Neural progenitor cell (in vitro differentiated cells): ENCODE results near the gene YIPF2. TPM values are rescaled to one million over a fixed set of nuclear protein-coding genes. Genes with fewer than 3 reads are reported as not detected.

Experiments
- DNase-seq: peaks from one replicate; pipeline ENCODE4 v3.0.0-alpha.2; 2016; ENCODE audit warnings: low spot score
- H2AFZ ChIP-seq: fragments of 200-600 bp; sonication (generic); replicated peaks from 2 replicates; pipeline ENCODE4 v1.6.1; 2016; ENCODE audit warnings: antibody characterized with exemption
- H3F3A ChIP-seq: fragments of 200-600 bp; sonication (generic); 2 replicates; pipeline ENCODE4 v1.6.1; 2016; ENCODE audit warnings: antibody characterized with exemption, low read depth
- H3K27ac ChIP-seq: fragments of 200-600 bp; sonication (generic); 2 replicates; pipeline ENCODE4 v1.5.1; 2016; ENCODE audit warnings: mild to moderate bottlenecking
- H3K27me3 ChIP-seq: fragments of 200-600 bp; sonication (generic); 2 replicates; pipeline ENCODE4 v1.6.1; 2016; ENCODE audit warnings: mild to moderate bottlenecking, moderate library complexity
- H3K36me3 ChIP-seq: fragments of 200-600 bp; sonication (generic); 2 replicates; pipeline ENCODE4 v1.5.1; 2016
- H3K4me1 ChIP-seq: fragments of 200-600 bp; sonication (generic); 2 replicates; pipeline ENCODE4 v1.6.1; 2016; ENCODE audit warnings: mixed run types
- H3K4me2 ChIP-seq: fragments of 200-600 bp; sonication (generic); 2 replicates; pipeline ENCODE4 v1.6.1; 2016
- H3K4me3 ChIP-seq: fragments of 200-600 bp; sonication (generic); 2 replicates; pipeline ENCODE4 v1.5.1; 2016
- H3K79me2 ChIP-seq: fragments of 200-600 bp; sonication (generic); 2 replicates; pipeline ENCODE4 v1.6.1; 2016; ENCODE audit warnings: low read depth
- H3K9ac ChIP-seq: fragments of 200-600 bp; sonication (generic); 2 replicates; pipeline ENCODE4 v1.6.1; 2016
- H3K9me3 ChIP-seq: fragments of 200-600 bp; sonication (generic); 2 replicates; pipeline ENCODE4 v1.5.1; 2016; ENCODE audit warnings: low read depth
- H4K20me1 ChIP-seq: fragments of 200-600 bp; sonication (generic); 2 replicates; pipeline ENCODE4 v1.6.1; 2016; ENCODE audit warnings: low read depth
- H3K27ac Mint-ChIP-seq: 3 replicates; pipeline ENCODE4 v1.8.0; 2021; ENCODE audit warnings: mixed read lengths
- H3K27me3 Mint-ChIP-seq: 2 replicates; pipeline ENCODE4 v1.8.0; 2022; ENCODE audit warnings: low read depth, mild to moderate bottlenecking, inconsistent platforms, moderate library complexity, mixed read lengths; ENCODE audit not compliant: insufficient read depth
- H3K36me3 Mint-ChIP-seq: 3 replicates; pipeline ENCODE4 v1.8.0; 2021; ENCODE audit warnings: mixed read lengths
- H3K4me1 Mint-ChIP-seq: 3 replicates; pipeline ENCODE4 v1.8.0; 2021; ENCODE audit warnings: mixed read lengths
- H3K4me3 Mint-ChIP-seq: 3 replicates; pipeline ENCODE4 v1.8.0; 2021; ENCODE audit warnings: mild to moderate bottlenecking, moderate library complexity, mixed read lengths
- H3K9me3 Mint-ChIP-seq: 3 replicates; pipeline ENCODE4 v1.8.0; 2020; ENCODE audit warnings: mixed read lengths
- EZH2 ChIP-seq: fragments of 200-600 bp; sonication (generic); IDR thresholded peaks from 2 replicates; pipeline ENCODE4 v1.6.1; 2017; ENCODE audit warnings: antibody characterized with exemption, mild to moderate bottlenecking, moderate library complexity
- EZH2phosphoT487 ChIP-seq: fragments of 200-600 bp; sonication (generic); IDR thresholded peaks from 2 replicates; pipeline ENCODE4 v1.6.1; 2017; ENCODE audit warnings: antibody characterized with exemption
- total RNA-seq: library from RNA; depleted of rRNA; stranded (reverse); fragments of >200 nt; gene quantifications from 2 replicates; pipeline ENCODE4 v1.2.3, GENCODE V29; 2015; ENCODE audit warnings: low replicate concordance
- TF ChIP-seq, protein P1 (sequence below): fragments of 200-600 bp; sonication (generic); IDR thresholded peaks from 2 replicates; pipeline ENCODE4 v1.5.1; 2017; ENCODE audit warnings: antibody characterized with exemption, mild to moderate bottlenecking

Gene YIPF2
- total RNA-seq, 1 donor from 2014 or later, result 11.9 TPM

DNA sequence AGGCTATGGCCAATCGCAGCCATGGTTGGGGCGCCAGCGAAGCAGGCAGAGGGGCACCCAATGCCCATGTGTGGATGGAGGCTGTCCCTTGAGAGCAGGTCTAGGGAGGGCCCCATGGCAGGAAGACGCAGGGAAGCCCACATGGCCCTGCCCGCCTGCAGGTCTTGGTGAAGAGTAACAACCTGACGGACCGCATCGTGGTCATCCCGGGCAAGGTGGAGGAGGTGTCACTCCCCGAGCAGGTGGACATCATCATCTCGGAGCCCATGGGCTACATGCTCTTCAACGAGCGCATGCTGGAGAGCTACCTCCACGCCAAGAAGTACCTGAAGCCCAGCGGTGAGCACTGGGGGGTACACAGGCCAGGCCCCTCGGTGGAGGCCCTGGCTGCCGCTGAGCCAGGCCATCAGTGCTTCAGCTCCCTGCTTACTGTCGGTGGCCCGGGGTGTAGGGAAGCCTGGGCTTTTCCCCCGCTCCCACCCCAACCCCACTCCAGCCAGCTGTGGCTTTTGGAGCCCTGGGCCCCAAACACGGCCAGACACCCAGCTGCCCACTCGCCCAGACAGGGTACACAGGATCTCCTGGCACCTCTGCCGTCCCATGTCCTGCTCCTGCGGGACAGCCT, 14.6 kb downstream of the YIPF2 start:
- no peak overlapping the region for H3K27ac Mint-ChIP-seq
- H3K9ac ChIP-seq, result no peak overlapping the region
- no peak overlapping the region for H3K4me2 ChIP-seq
- H3K27me3 Mint-ChIP-seq, result peaks cover 2% of the 10 kb centered on the region
- no peaks in the 10 kb centered on the region for H3K4me1 Mint-ChIP-seq
- H3F3A ChIP-seq, result peaks cover 3% of the 10 kb centered on the region
- TF ChIP-seq, protein P1, sequence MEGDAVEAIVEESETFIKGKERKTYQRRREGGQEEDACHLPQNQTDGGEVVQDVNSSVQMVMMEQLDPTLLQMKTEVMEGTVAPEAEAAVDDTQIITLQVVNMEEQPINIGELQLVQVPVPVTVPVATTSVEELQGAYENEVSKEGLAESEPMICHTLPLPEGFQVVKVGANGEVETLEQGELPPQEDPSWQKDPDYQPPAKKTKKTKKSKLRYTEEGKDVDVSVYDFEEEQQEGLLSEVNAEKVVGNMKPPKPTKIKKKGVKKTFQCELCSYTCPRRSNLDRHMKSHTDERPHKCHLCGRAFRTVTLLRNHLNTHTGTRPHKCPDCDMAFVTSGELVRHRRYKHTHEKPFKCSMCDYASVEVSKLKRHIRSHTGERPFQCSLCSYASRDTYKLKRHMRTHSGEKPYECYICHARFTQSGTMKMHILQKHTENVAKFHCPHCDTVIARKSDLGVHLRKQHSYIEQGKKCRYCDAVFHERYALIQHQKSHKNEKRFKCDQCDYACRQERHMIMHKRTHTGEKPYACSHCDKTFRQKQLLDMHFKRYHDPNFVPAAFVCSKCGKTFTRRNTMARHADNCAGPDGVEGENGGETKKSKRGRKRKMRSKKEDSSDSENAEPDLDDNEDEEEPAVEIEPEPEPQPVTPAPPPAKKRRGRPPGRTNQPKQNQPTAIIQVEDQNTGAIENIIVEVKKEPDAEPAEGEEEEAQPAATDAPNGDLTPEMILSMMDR, result no peak
- TF ChIP-seq EZH2phosphoT487 (no peak), EZH2 (no peak)
- H3K9me3 ChIP-seq, result no peaks in the 10 kb centered on the region
- no peaks in the 10 kb centered on the region for H3K4me1 ChIP-seq
- H3K27me3 ChIP-seq, result no peaks in the 10 kb centered on the region
- H3K79me2 ChIP-seq, result no peaks in the 10 kb centered on the region
- H3K4me3 Mint-ChIP-seq, result no peak overlapping the region
- no peak for DNase-seq
- no peaks in the 10 kb centered on the region for H3K9me3 Mint-ChIP-seq
- H3K36me3 ChIP-seq, result no peaks in the 10 kb centered on the region
- H3K36me3 Mint-ChIP-seq, result peaks cover 6% of the 10 kb centered on the region
- no peak overlapping the region for H3K4me3 ChIP-seq
- no peak overlapping the region for H3K27ac ChIP-seq
- H2AFZ ChIP-seq, result no peak overlapping the region
- H4K20me1 ChIP-seq, result no peaks in the 10 kb centered on the region

DNA sequence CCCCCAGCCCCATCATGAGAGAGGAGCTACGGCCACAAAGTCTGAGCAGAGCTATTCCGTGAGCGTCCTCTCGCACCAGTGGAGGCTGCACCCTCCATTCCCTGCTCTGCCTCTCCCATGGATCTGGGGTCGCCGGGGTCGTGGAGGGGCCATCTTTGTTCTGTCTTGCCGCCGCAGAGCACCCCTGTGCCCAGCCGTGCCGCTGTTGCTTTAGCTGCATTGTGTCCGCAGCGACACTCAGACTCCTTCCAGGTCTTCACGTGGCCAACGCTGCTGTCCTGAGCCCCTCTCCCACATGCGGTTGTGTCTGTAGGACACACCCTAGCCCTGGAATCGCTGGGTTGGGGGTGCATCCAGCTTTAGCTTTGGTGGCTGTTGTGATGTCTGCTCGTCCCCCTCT, 15.8 kb downstream of the YIPF2 start:
- Histone ChIP-seq H3K4me3 (no peak overlapping the region), H3K4me2 (no peak overlapping the region), H4K20me1 (no peaks in the 10 kb centered on the region), H2AFZ (no peak overlapping the region), H3K27ac (no peak overlapping the region), H3K9ac (no peak overlapping the region), H3K36me3 (no peaks in the 10 kb centered on the region), H3F3A (no peaks in the 10 kb centered on the region), H3K27me3 (no peaks in the 10 kb centered on the region), H3K4me1 (no peaks in the 10 kb centered on the region), H3K9me3 (no peaks in the 10 kb centered on the region), H3K79me2 (no peaks in the 10 kb centered on the region)
- TF ChIP-seq, protein P1, result no peak
- TF ChIP-seq EZH2 (no peak), EZH2phosphoT487 (no peak)
- H3K4me3 Mint-ChIP-seq, result no peak overlapping the region
- H3K4me1 Mint-ChIP-seq, result no peaks in the 10 kb centered on the region
- DNase-seq, result no peak
- H3K36me3 Mint-ChIP-seq, result peaks cover 7% of the 10 kb centered on the region
- H3K9me3 Mint-ChIP-seq, result no peaks in the 10 kb centered on the region
- H3K27me3 Mint-ChIP-seq, result peaks cover 2% of the 10 kb centered on the region
- H3K27ac Mint-ChIP-seq, result no peak overlapping the region

DNA sequence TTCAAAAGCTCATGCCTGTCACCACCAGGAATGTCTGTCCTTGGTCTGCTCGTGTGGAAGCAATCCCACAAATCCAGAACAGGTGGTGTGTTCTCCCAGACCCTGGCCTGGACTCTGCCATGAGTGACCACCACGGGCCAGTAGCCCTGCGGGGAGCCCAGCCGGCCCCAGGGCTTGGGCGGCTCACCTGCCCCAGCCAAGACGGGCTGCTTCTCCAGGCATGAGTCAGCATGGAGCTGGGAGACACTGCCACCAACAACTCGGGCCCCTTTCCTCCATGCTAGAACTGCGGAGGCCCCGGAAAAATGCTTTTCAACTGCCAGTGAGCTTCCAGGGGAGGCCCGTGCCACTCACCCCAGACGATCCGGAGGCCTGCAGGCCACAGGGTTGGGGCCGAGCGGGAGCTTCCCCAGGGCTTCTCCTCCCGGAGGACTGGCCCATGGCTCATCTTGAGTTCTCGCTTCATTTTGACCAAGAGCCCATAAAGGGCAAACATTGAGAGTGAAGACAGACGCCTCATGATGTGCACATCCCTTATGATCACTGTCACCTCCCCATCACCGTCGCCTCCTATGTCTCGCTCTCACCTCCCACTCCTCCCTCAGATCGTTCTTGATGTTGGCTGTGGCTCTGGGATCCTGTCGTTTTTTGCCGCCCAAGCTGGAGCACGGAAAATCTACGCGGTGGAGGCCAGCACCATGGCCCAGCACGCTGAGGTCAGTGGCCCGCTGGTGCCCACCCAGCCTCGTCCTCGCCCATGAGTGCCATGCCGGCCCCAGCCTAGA, 16.7 kb downstream of the YIPF2 start:
- no peaks in the 10 kb centered on the region for H3F3A ChIP-seq
- no peaks in the 10 kb centered on the region for H3K9me3 Mint-ChIP-seq
- no peaks in the 10 kb centered on the region for H3K27me3 ChIP-seq
- no peaks in the 10 kb centered on the region for H3K4me1 Mint-ChIP-seq
- H3K4me1 ChIP-seq, result no peaks in the 10 kb centered on the region
- peaks cover 2% of the 10 kb centered on the region for H3K27me3 Mint-ChIP-seq
- H3K9me3 ChIP-seq, result no peaks in the 10 kb centered on the region
- H3K36me3 Mint-ChIP-seq, result peaks cover 7% of the 10 kb centered on the region
- no peak overlapping the region for H3K9ac ChIP-seq
- H2AFZ ChIP-seq, result no peak overlapping the region
- H3K4me2 ChIP-seq, result no peak overlapping the region
- DNase-seq, result no peak
- no peak overlapping the region for H3K4me3 Mint-ChIP-seq
- no peak overlapping the region for H3K27ac ChIP-seq
- H4K20me1 ChIP-seq, result no peaks in the 10 kb centered on the region
- TF ChIP-seq EZH2phosphoT487 (no peak), EZH2 (no peak)
- TF ChIP-seq, protein P1, result no peak
- no peaks in the 10 kb centered on the region for H3K36me3 ChIP-seq
- no peaks in the 10 kb centered on the region for H3K79me2 ChIP-seq
- no peak overlapping the region for H3K4me3 ChIP-seq
- H3K27ac Mint-ChIP-seq, result no peak overlapping the region
